HG02884 (cell line): ENCODE measurements around the gene TAS2R5.
"Not testable (repeated sequence)": the region's sequence is repeated elsewhere in the genome, so short reads cannot be mapped to it uniquely, and the experiment has no call there.

ENCODE experiments used
- ATAC-seq: cut with Tn5 transposase; IDR thresholded peaks from one replicate; pipeline ENCODE4 v1.9.1; 2021; ENCODE audit warnings: mild to moderate bottlenecking, moderate library complexity; ENCODE audit not compliant: unreplicated experiment

The TAS2R5 gene

GRCh38 chr7:141789917-141790316 is at the start of gene TAS2R5:
TAS2R5 (plus strand) TSS chr7:141790217; CDS start chr7:141790362, 145 bp downstream.
- ATAC-seq = no peak

GRCh38 chr7:141742229-141742628 is 47.8 kb upstream of the TAS2R5 start:
- no peak for ATAC-seq

GRCh38 chr7:141744131-141744530 is 45.9 kb upstream of the TAS2R5 start:
- no peak for ATAC-seq

- no peak for ATAC-seq
Measured at GRCh38 chr7:141748396-141748795, 41.6 kb upstream of the TAS2R5 start.

- not testable (repeated sequence) for ATAC-seq
Measured at GRCh38 chr7:141751904-141752303, 38.1 kb upstream of the TAS2R5 start.

- no peak for ATAC-seq
Measured at GRCh38 chr7:141752634-141753033, 37.4 kb upstream of the TAS2R5 start.

- no peak for ATAC-seq
Measured at GRCh38 chr7:141754939-141755338, 35.1 kb upstream of the TAS2R5 start.

GRCh38 chr7:141763797-141764196 is 26.2 kb upstream of the TAS2R5 start, which contains the start of gene TAS2R3:
TAS2R3 (plus strand) TSS chr7:141764097; CDS start chr7:141764159, 62 bp downstream.
- ATAC-seq = no peak

- not testable (repeated sequence) for ATAC-seq
Measured at GRCh38 chr7:141770083-141770583, 19.9 kb upstream of the TAS2R5 start.

- ATAC-seq = no peak
Measured at GRCh38 chr7:141776374-141776773, 13.6 kb upstream of the TAS2R5 start, which contains the start of gene TAS2R4. TAS2R4 (plus strand) TSS chr7:141776674; CDS start chr7:141778489, 1,815 bp downstream.

GRCh38 chr7:141785706-141786552 is 4.1 kb upstream of the TAS2R5 start:
- peak; percentile 82 for ATAC-seq

GRCh38 chr7:141788296-141788695 is 1.7 kb upstream of the TAS2R5 start:
- ATAC-seq = no peak

- no peak for ATAC-seq
Measured at GRCh38 chr7:141792526-141792925, 2.5 kb downstream of the TAS2R5 start.

GRCh38 chr7:141820067-141820466 is 30.1 kb downstream of the TAS2R5 start:
- ATAC-seq = no peak

GRCh38 chr7:141822432-141822831 is 32.4 kb downstream of the TAS2R5 start:
- not testable (repeated sequence) for ATAC-seq

GRCh38 chr7:141837683-141838082 is 47.7 kb downstream of the TAS2R5 start:
- ATAC-seq = no peak

- ATAC-seq = no peak
Measured at GRCh38 chr7:141838581-141838980, 48.6 kb downstream of the TAS2R5 start.

- no peak for ATAC-seq
Measured at GRCh38 chr7:141839256-141839655, 49.2 kb downstream of the TAS2R5 start.

GRCh38 chr7:141840708-141841107 is 50.7 kb downstream of the TAS2R5 start:
- no peak for ATAC-seq
